C4-2B (cell line): Measurements from ENCODE around the gene DIP2B.

Source experiments
- ZFX ChIP-seq: fragments of 450-650 bp; IDR thresholded peaks from 2 replicates; pipeline ENCODE4 v1.6.1; 2017
- TF ChIP-seq, protein P1 (sequence below): fragments of 450-650 bp; conservative IDR thresholded peaks from 2 replicates; pipeline ENCODE4 v1.5.1; 2017; ENCODE audit warnings: mild to moderate bottlenecking

DNA sequence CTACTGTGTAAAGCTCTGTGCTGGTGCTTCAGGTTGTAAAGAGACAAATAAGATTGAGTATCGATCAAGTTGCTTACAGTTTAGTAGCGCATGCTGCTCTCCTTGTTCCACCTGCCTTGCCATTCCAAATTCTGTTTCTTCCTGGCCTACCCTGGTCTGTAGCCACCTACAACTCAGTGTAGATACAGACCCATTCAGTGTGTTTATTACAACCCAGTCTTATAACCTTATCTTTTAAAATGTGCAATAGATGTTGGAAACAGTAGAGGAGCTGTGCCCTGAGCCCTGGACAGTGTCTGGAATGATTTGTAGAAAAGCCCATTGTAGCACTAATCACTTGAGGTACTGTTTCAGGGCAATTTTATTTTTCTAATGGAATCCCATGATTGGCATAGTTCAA lies 68.5 kb downstream of the DIP2B start:
- TF ChIP-seq, protein P1, sequence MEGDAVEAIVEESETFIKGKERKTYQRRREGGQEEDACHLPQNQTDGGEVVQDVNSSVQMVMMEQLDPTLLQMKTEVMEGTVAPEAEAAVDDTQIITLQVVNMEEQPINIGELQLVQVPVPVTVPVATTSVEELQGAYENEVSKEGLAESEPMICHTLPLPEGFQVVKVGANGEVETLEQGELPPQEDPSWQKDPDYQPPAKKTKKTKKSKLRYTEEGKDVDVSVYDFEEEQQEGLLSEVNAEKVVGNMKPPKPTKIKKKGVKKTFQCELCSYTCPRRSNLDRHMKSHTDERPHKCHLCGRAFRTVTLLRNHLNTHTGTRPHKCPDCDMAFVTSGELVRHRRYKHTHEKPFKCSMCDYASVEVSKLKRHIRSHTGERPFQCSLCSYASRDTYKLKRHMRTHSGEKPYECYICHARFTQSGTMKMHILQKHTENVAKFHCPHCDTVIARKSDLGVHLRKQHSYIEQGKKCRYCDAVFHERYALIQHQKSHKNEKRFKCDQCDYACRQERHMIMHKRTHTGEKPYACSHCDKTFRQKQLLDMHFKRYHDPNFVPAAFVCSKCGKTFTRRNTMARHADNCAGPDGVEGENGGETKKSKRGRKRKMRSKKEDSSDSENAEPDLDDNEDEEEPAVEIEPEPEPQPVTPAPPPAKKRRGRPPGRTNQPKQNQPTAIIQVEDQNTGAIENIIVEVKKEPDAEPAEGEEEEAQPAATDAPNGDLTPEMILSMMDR = no peak
- TF ChIP-seq ZFX = no peak
